ENCODE measurements around the gene CCDC117.
"Not testable (repeated sequence)": the region's sequence is repeated elsewhere in the genome, so short reads cannot be mapped to it uniquely, and the experiment has no call there.

CCDC117 gene

GRCh38 chr22:28772633-28773460 is at the start of gene CCDC117:
Gene CCDC117 (plus strand): TSS chr22:28772695. CDS start chr22:28772850, 155 bp downstream.
- DNase-seq, result peak; percentile 90 to 91

GRCh38 chr22:28728002-28728401 is 44.5 kb upstream of the CCDC117 start:
- DNase-seq, result no peak

GRCh38 chr22:28728621-28729313 is 43.7 kb upstream of the CCDC117 start:
- DNase-seq, result no peak

GRCh38 chr22:28730179-28730578 is 42.3 kb upstream of the CCDC117 start:
- no peak for DNase-seq

- no peak for DNase-seq
These were observed 38.1 kb upstream of the CCDC117 start for GRCh38 chr22:28734393-28734792.

- DNase-seq, result no peak
These were observed 36.0 kb upstream of the CCDC117 start for GRCh38 chr22:28736301-28737155.

- no peak for DNase-seq
These were observed 34.8 kb upstream of the CCDC117 start for GRCh38 chr22:28737701-28738100.

- not testable (repeated sequence) for DNase-seq
These were observed 33.6 kb upstream of the CCDC117 start for GRCh38 chr22:28738876-28739275.

- DNase-seq, result no peak
These were observed 31.2 kb upstream of the CCDC117 start for GRCh38 chr22:28741200-28741784.

- DNase-seq, result peak; percentile 97
These were observed 30.5 kb upstream of the CCDC117 start, which contains the start of the genes CHEK2 and HSCB for GRCh38 chr22:28741785-28742561. Gene CHEK2 (minus strand): TSS chr22:28741820. CDS start chr22:28734721, 7,099 bp downstream. Gene HSCB (plus strand): TSS chr22:28742039. CDS start chr22:28742096, 57 bp downstream.

GRCh38 chr22:28742562-28742962 is 29.9 kb upstream of the CCDC117 start:
- DNase-seq, result no peak

GRCh38 chr22:28743852-28744251 is 28.6 kb upstream of the CCDC117 start:
- DNase-seq, result no peak

- no peak for DNase-seq
These were observed 22.0 kb upstream of the CCDC117 start for GRCh38 chr22:28750471-28750881.

GRCh38 chr22:28754512-28754911 is 18.0 kb upstream of the CCDC117 start:
- not testable (repeated sequence) for DNase-seq

GRCh38 chr22:28759861-28760560 is 12.5 kb upstream of the CCDC117 start:
- no peak for DNase-seq

GRCh38 chr22:28761449-28761755 is 11.1 kb upstream of the CCDC117 start:
- no peak for DNase-seq

- not testable (repeated sequence) for DNase-seq
These were observed 10.5 kb upstream of the CCDC117 start for GRCh38 chr22:28762000-28762399.

GRCh38 chr22:28766628-28767027 is 5.9 kb upstream of the CCDC117 start:
- DNase-seq, result no peak

- DNase-seq, result no peak
These were observed 3.6 kb upstream of the CCDC117 start for GRCh38 chr22:28768701-28769393.

GRCh38 chr22:28769394-28770085 is 3.0 kb upstream of the CCDC117 start:
- no peak for DNase-seq
